H1 (cell line): ENCODE measurements around the gene NXPH3. TPM values are rescaled to one million over a fixed set of nuclear protein-coding genes. Genes with fewer than 3 reads are reported as not detected.
A peak's percentile ranks its signal among the peaks of the same experiment; 100 is the strongest.

Experiments
- CTCF ChIA-PET: fragments of 300-600 bp; sonication (Branson Sonifier 250); formaldehyde crosslinking; loops from one replicate; lab custom pipeline; 2021; ENCODE audit not compliant: partially characterized antibody; lab: Charles Lee
- POLR2A ChIA-PET: fragments of 300-600 bp; sonication (Branson Sonifier 250); formaldehyde crosslinking; loops from one replicate; lab custom pipeline; 2021; ENCODE audit warnings: inconsistent platforms; ENCODE audit not compliant: partially characterized antibody; lab: Charles Lee
- DNase-seq, 2 experiments: peaks; one replicate each; pipeline versions ENCODE4 v3.0.0 to v3.0.0-alpha.2; 2010 to 2022; ENCODE audit warnings: low spot score in 2 of 2, low read depth in 1 of 2, mixed read lengths in 1 of 2
- FAIRE-seq: peaks from 2 replicates; lab custom pipeline; 2011; peaks lifted over from hg19 to GRCh38; lab: Jason Lieb, UNC
- H2AFZ ChIP-seq: 2 replicates; pipeline ENCODE4 v1.8.1; 2012; ENCODE audit warnings: low read length, inconsistent platforms
- H2AK5ac ChIP-seq: 2 replicates; pipeline ENCODE4 v1.6.1; 2013; ENCODE audit warnings: low read depth, low read length
- H2BK120ac ChIP-seq: replicated peaks from 2 replicates; pipeline ENCODE3; 2013; ENCODE audit warnings: low read depth, low read length, inconsistent platforms
- H2BK12ac ChIP-seq: 2 replicates; pipeline ENCODE4 v1.6.1; 2013; ENCODE audit warnings: low read depth, low read length
- H2BK15ac ChIP-seq: 2 replicates; pipeline ENCODE4 v1.6.1; 2013; ENCODE audit warnings: low read length
- H2BK20ac ChIP-seq: 2 replicates; pipeline ENCODE4 v1.6.1; 2013; ENCODE audit warnings: low read length
- H2BK5ac ChIP-seq: 2 replicates; pipeline ENCODE4 v1.6.1; 2013; ENCODE audit warnings: low read depth, low read length
- H3K14ac ChIP-seq: 2 replicates; pipeline ENCODE4 v1.6.1; 2013; ENCODE audit warnings: inconsistent platforms; ENCODE audit not compliant: insufficient read length
- H3K18ac ChIP-seq: 2 replicates; pipeline ENCODE4 v1.6.1; 2013; ENCODE audit warnings: low read length; ENCODE audit errors: extremely low read depth
- H3K23ac ChIP-seq: 2 replicates; pipeline ENCODE4 v1.6.1; 2013; ENCODE audit warnings: inconsistent platforms; ENCODE audit not compliant: insufficient read length
- H3K23me2 ChIP-seq: 2 replicates; pipeline ENCODE4 v1.6.1; 2013; ENCODE audit warnings: low read depth, low read length
- H3K27ac ChIP-seq: 2 replicates; pipeline ENCODE4 v1.6.1; 2011; ENCODE audit warnings: low read depth, low read length, inconsistent platforms
- H3K27me3 ChIP-seq, 4 experiments: replicated peaks in 1 of 4; 1 replicate in 1 of 4; 2 replicates in 3 of 4; pipeline versions ENCODE4 v1.6.1 to v1.8.1; 2011 to 2013; ENCODE audit warnings: low read length in 3 of 4, mild to moderate bottlenecking in 3 of 4, inconsistent platforms in 2 of 4, mixed read lengths in 2 of 4, moderate library complexity in 1 of 4; ENCODE audit not compliant: control insufficient read depth in 3 of 4, insufficient read depth in 3 of 4; ENCODE audit errors: extremely low read depth in 1 of 4
- H3K36me3 ChIP-seq, 4 experiments: 2 replicates each; pipeline versions ENCODE4 v1.6.1 to v1.8.1; 2011 to 2013; ENCODE audit warnings: mild to moderate bottlenecking in 4 of 4, low read length in 3 of 4, moderate library complexity in 2 of 4, control low read depth in 1 of 4, inconsistent platforms in 1 of 4; ENCODE audit not compliant: insufficient read depth in 4 of 4, control insufficient read depth in 2 of 4
- H3K4ac ChIP-seq: replicated peaks from 2 replicates; pipeline ENCODE3; 2013; ENCODE audit warnings: low read length, low read depth, mixed read lengths, inconsistent platforms; ENCODE audit not compliant: insufficient read length
- H3K4me1 ChIP-seq, 4 experiments: replicated peaks in 1 of 4; 1 replicate in 1 of 4; 2 replicates in 3 of 4; pipeline versions ENCODE4 v1.6.1 to v1.8.1; 2011 to 2013; ENCODE audit warnings: low read length in 3 of 4, inconsistent platforms in 2 of 4, mixed read lengths in 1 of 4; ENCODE audit not compliant: insufficient read depth in 4 of 4, control insufficient read depth in 3 of 4
- H3K4me2 ChIP-seq, 2 experiments: 2 replicates each; pipeline versions ENCODE4 v1.6.1 to v1.8.1; 2011 to 2013; ENCODE audit warnings: low read depth in 2 of 2, low read length in 2 of 2, control low read depth in 1 of 2, inconsistent platforms in 1 of 2, mild to moderate bottlenecking in 1 of 2; ENCODE audit not compliant: insufficient read depth in 1 of 2
- H3K4me3 ChIP-seq, 4 experiments: fragments of 200-600, 300-600 bp in 1 of 4; sonication (generic), shearing (Covaris generic), sonication (Bioruptor Twin) in 1 of 4; 2 replicates each; pipeline versions ENCODE4 v1.5.1 to v1.8.1; 2011 to 2016; ENCODE audit warnings: low read length in 4 of 4, low read depth in 3 of 4, control low read depth in 2 of 4, inconsistent platforms in 2 of 4, mild to moderate bottlenecking in 2 of 4, mixed read lengths in 1 of 4, moderate library complexity in 1 of 4; ENCODE audit not compliant: insufficient read depth in 2 of 4; ENCODE audit errors: extremely low read depth in 1 of 4
- H3K56ac ChIP-seq: replicated peaks from 2 replicates; pipeline ENCODE3; 2013; ENCODE audit warnings: low read depth, mild to moderate bottlenecking, mixed read lengths, low read length, inconsistent platforms; ENCODE audit not compliant: insufficient read length
- H3K79me1 ChIP-seq: 2 replicates; pipeline ENCODE4 v1.6.1; 2013; ENCODE audit warnings: low read depth, low read length, control low read depth
- H3K79me2 ChIP-seq, 2 experiments: 2 replicates each; pipeline versions ENCODE4 v1.6.1 to v1.8.1; 2012 to 2013; ENCODE audit warnings: low read length in 2 of 2, mild to moderate bottlenecking in 2 of 2, inconsistent platforms in 1 of 2; ENCODE audit not compliant: insufficient read depth in 2 of 2, control insufficient read depth in 1 of 2
- H3K9ac ChIP-seq, 4 experiments: replicated peaks in 1 of 4; 1 replicate in 1 of 4; 2 replicates in 3 of 4; pipeline versions ENCODE4 v1.6.1 to v1.8.1; 2011 to 2013; ENCODE audit warnings: low read depth in 3 of 4, low read length in 3 of 4, control low read depth in 2 of 4, mild to moderate bottlenecking in 2 of 4, moderate library complexity in 2 of 4, inconsistent platforms in 1 of 4; ENCODE audit errors: extremely low read depth in 1 of 4
- H3K9me3 ChIP-seq, 2 experiments: 2 replicates each; pipeline versions ENCODE4 v1.6.1 to v1.8.1; 2012 to 2013; ENCODE audit warnings: mild to moderate bottlenecking in 2 of 2, moderate library complexity in 2 of 2, control low read depth in 1 of 2, inconsistent platforms in 1 of 2, low read depth in 1 of 2, low read length in 1 of 2, mixed read lengths in 1 of 2; ENCODE audit not compliant: insufficient read depth in 2 of 2
- H4K20me1 ChIP-seq, 2 experiments: replicated peaks in 1 of 2; 2 replicates each; pipeline versions ENCODE3 to v1.8.1; 2011 to 2013; ENCODE audit warnings: inconsistent platforms in 2 of 2, low read length in 2 of 2, mild to moderate bottlenecking in 1 of 2; ENCODE audit not compliant: insufficient read depth in 2 of 2, control insufficient read depth in 1 of 2
- H4K5ac ChIP-seq: 2 replicates; pipeline ENCODE4 v1.6.1; 2013; ENCODE audit warnings: low read length, low read depth, mixed read lengths, inconsistent platforms; ENCODE audit not compliant: insufficient read length
- H4K8ac ChIP-seq: 2 replicates; pipeline ENCODE4 v1.8.0; 2013; ENCODE audit warnings: mild to moderate bottlenecking, moderate library complexity, low read length, inconsistent platforms; ENCODE audit not compliant: insufficient read depth; ENCODE audit errors: extremely low read depth
- H4K91ac ChIP-seq: replicated peaks from 2 replicates; pipeline ENCODE3; 2013; ENCODE audit warnings: low read length, mixed read lengths, inconsistent platforms; ENCODE audit not compliant: insufficient read length
- CBX8 ChIP-seq: fragments of 300-800, 300-1000 bp; sonication (generic); IDR thresholded peaks from 2 replicates; pipeline ENCODE4 v1.7.1; 2016; ENCODE audit warnings: low read depth, low read length, borderline replicate concordance
- CEBPB ChIP-seq: IDR thresholded peaks from 2 replicates; pipeline ENCODE4 v1.6.1; 2012; ENCODE audit warnings: low read depth, low read length
- CREB1 ChIP-seq: IDR thresholded peaks from 2 replicates; pipeline ENCODE4 v1.6.1; 2012; ENCODE audit warnings: inconsistent platforms
- CTBP2 ChIP-seq: IDR thresholded peaks from 2 replicates; pipeline ENCODE4 v1.7.0; 2011; ENCODE audit warnings: borderline replicate concordance, mild to moderate bottlenecking, moderate library complexity, mixed read lengths, low read length; ENCODE audit not compliant: insufficient read depth, insufficient read length
- EP300 ChIP-seq, 2 experiments: IDR thresholded peaks; 1 replicate in 1 of 2; 2 replicates in 1 of 2; pipeline ENCODE4 v1.6.1; 2011 to 2012; ENCODE audit warnings: low read depth in 2 of 2, low read length in 2 of 2, mild to moderate bottlenecking in 2 of 2, borderline replicate concordance in 1 of 2, inconsistent platforms in 1 of 2, moderate library complexity in 1 of 2
- PHF8 ChIP-seq: fragments of 200-600 bp; sonication (generic); conservative IDR thresholded peaks from 2 replicates; pipeline ENCODE4 v1.7.1; 2012; ENCODE audit warnings: low read depth, mild to moderate bottlenecking, inconsistent platforms, low read length, moderate library complexity
- RAD21 ChIP-seq, 2 experiments: IDR thresholded peaks in 1 of 2; conservative IDR thresholded peaks in 1 of 2; 2 replicates each; pipeline ENCODE4 v1.6.1; 2011; ENCODE audit warnings: low read depth in 2 of 2, low read length in 2 of 2, improper control_type of control experiment in 1 of 2, inconsistent platforms in 1 of 2, mild to moderate bottlenecking in 1 of 2, moderate library complexity in 1 of 2
- SP4 ChIP-seq: IDR thresholded peaks from 2 replicates; pipeline ENCODE4 v1.6.1; 2012; ENCODE audit warnings: low read length, inconsistent platforms
- TAF7 ChIP-seq: optimal IDR thresholded peaks from 2 replicates; pipeline ENCODE3; 2011; ENCODE audit warnings: low read depth, mild to moderate bottlenecking, inconsistent platforms, low read length, moderate library complexity, borderline replicate concordance
- YY1 ChIP-seq: IDR thresholded peaks from 2 replicates; pipeline ENCODE4 v1.6.1; 2011; ENCODE audit warnings: low read depth, mild to moderate bottlenecking, low read length
- WGBS, 2 experiments: shearing (Covaris generic) in 1 of 2; methylation state at CpG; one replicate each; pipeline versions ENCODE4 v1.1.6 to v1.1.7; 2013 to 2015; ENCODE audit warnings: low lambda C conversion rate in 2 of 2, mixed read lengths in 2 of 2, inconsistent platforms in 1 of 2, low coverage in 1 of 2, missing lambda C conversion rate in 1 of 2; ENCODE audit not compliant: insufficient replicate concordance in 2 of 2, insufficient coverage in 1 of 2, insufficient read length in 1 of 2; ENCODE audit errors: extremely low coverage in 1 of 2, missing lambda C conversion rate in 1 of 2; 5-methylcytosine and 5-hydroxymethylcytosine counted together
- polyA plus RNA-seq, 7 experiments: library from polyadenylated mRNA; depleted of rRNA in 3 of 7; stranded (reverse) in 5 of 7; unstranded in 2 of 7; fragments of >200 nt in 5 of 7; fragments of 200-250 nt in 2 of 7; gene quantifications; 1 replicate in 5 of 7; 2 replicates in 1 of 7; 4 replicates in 1 of 7; pipeline versions ENCODE4 v1.2.1 to v1.2.3, GENCODE V29; 2011 to 2013; ENCODE audit warnings: missing spikeins in 2 of 7, mixed read lengths in 2 of 7
- total RNA-seq: library from RNA; stranded (reverse); fragmentation: NEBNext Ultra II Directional; extraction: Animal tissue kit (Norgen Biotek cat#: 25700); gene quantifications from 2 replicates; pipeline ENCODE4 v1.2.1, GENCODE V29; 2021

The NXPH3 gene
- total and polyA plus RNA-seq, 2 of the 8 experiments (the other 6 are each of a cell fraction or from before 2014, with no cell fraction given), result 2.5 to 3.7 TPM

DNA sequence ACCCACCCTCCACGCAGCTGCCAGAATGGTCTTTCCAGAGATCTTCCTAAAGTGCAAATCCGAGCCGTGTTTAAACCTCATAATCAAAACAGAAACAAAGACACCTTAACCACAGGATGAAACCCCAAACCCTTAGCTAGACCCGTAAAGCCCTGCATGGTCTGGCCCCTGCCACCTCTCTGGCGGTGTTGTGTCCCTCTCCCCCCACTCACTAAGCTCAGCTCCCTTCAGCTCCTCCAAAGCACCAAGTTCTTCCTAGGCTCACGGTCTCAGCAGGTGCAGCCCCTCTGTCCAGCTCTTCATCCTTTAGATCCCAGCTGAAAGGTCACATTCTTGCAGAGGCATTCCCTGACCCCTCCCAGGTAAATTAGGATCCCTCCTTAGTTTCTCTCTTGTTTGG is 4.4 kb upstream of the NXPH3 start:
- ChIA-PET CTCF (interaction anchor here (0.6 to 10.3 kb wide), 20 partner anchors 8 to 426 kb away, joined by 3 to 310 read pairs (median 4); partner anchors contain the start of genes KAT7 and SLC35B1), POLR2A (interaction anchor here (0.6 to 3.0 kb wide), 8 partner anchors 15 to 192 kb away, joined by 3 to 12 read pairs (median 4); partner anchors contain the start of genes FAM117A and SLC35B1)
- no peaks in the 10 kb centered on the region for H3K36me3 ChIP-seq
- no peak overlapping the region for H3K4me3 ChIP-seq
- no peak overlapping the region for H3K18ac ChIP-seq
- no peaks in the 10 kb centered on the region for H4K20me1 ChIP-seq
- no peaks in the 10 kb centered on the region for H3K9me3 ChIP-seq
- 0 out of 2 replicates have a peak overlapping the region, but pooled peaks have one; percentile 30 for H2AK5ac ChIP-seq
- H2BK15ac ChIP-seq, result no peak overlapping the region
- H2AFZ ChIP-seq, result no peak overlapping the region
- FAIRE-seq (no peak), DNase-seq (no peak)
- H3K4me1 ChIP-seq, result peaks cover 0 to 18% (median 4%) of the 10 kb centered on the region in 4 experiments; a peak in 4 of 7 replicates
- H2BK5ac ChIP-seq, result no peak overlapping the region
- H3K27me3 ChIP-seq, result peaks cover 0 to 5% (median 2%) of the 10 kb centered on the region in 4 experiments; a peak in 4 of 7 replicates
- no peak overlapping the region for H4K8ac ChIP-seq
- no peak overlapping the region for H3K9ac ChIP-seq
- no peak overlapping the region for H2BK120ac ChIP-seq
- no peak overlapping the region for H4K91ac ChIP-seq
- no peak overlapping the region for H3K14ac ChIP-seq
- H3K23me2 ChIP-seq, result peaks cover 6% of the 10 kb centered on the region; the same call in 1 of the 2 replicates
- TF ChIP-seq CBX8, result no peak
- TF ChIP-seq CTBP2, result no peak
- no peak for TF ChIP-seq EP300 (IDR thresholded peaks at IDR 0.05; ENCODE audit: borderline replicate concordance in 1 of 2, low read depth in 2 of 2, low read length in 2 of 2)
- no peak for TF ChIP-seq SP4
- no peak for TF ChIP-seq RAD21 (IDR thresholded peaks at IDR 0.05 in 1 of 2, conservative IDR thresholded peaks at IDR 0.05 in 1 of 2; ENCODE audit: low read depth in 2 of 2, low read length in 2 of 2)
- no peak for TF ChIP-seq TAF7
- TF ChIP-seq PHF8, result no peak
- TF ChIP-seq YY1, result no peak
- no peak for TF ChIP-seq CREB1
- TF ChIP-seq CEBPB, result no peak
- no peak overlapping the region for H3K4ac ChIP-seq
- H2BK20ac ChIP-seq, result no peak overlapping the region
- no peaks in the 10 kb centered on the region for H3K79me1 ChIP-seq
- 85% methylated on average over 6 of the region's 6 CpGs; no CpG with 5 or more reads in 1 of the 2 experiments for WGBS, 2 experiments
- no peak overlapping the region for H3K4me2 ChIP-seq
- H4K5ac ChIP-seq, result no peak overlapping the region
- no peaks in the 10 kb centered on the region for H3K79me2 ChIP-seq
- no peak overlapping the region for H3K23ac ChIP-seq
- no peak overlapping the region for H2BK12ac ChIP-seq
- H3K27ac ChIP-seq, result no peak overlapping the region
- H3K56ac ChIP-seq, result no peak overlapping the region
